Measurements from ENCODE around the gene AQP12A. TPM values are rescaled to one million over a fixed set of nuclear protein-coding genes. Genes with fewer than 3 reads are reported as not detected.
A peak's percentile ranks its signal among the peaks of the same experiment; 100 is the strongest.

Gene AQP12A
- total and polyA plus RNA-seq, 3 experiments from 2014 or later = not detected

- Histone ChIP-seq H3K27ac (ENCODE audit: low read depth, low read length) (no peak overlapping the region), H3K27me3 (ENCODE audit: insufficient read depth, low read length, poor library complexity, severe bottlenecking) (no peaks in the 10 kb centered on the region), H3K36me3 (ENCODE audit: insufficient read depth, low read length) (no peaks in the 10 kb centered on the region), H3K4me3 (ENCODE audit: low read length) (no peak overlapping the region), H3K4me1 (ENCODE audit: insufficient read depth, low read length) (no peaks in the 10 kb centered on the region), H3K9me3 (ENCODE audit: low read length) (no peaks in the 10 kb centered on the region)
- Mint-ChIP-seq H3K36me3 (no peaks in the 10 kb centered on the region), H3K27me3 (peaks cover 0 to 11% of the 10 kb centered on the region in 2 donors), H3K9me3 (no peaks in the 10 kb centered on the region), H3K27ac (no peak overlapping the region), H3K4me1 (no peaks in the 10 kb centered on the region), H3K4me3 (peak overlapping the region in 1 of 7 donors; percentile 19)
- ChIA-PET CTCF (no interaction called here), POLR2A (no interaction called here)
- DNase-seq = no peak
Observed at GRCh38 chr2:240723851-240724250, 32.2 kb downstream of the AQP12A start.

DNA sequence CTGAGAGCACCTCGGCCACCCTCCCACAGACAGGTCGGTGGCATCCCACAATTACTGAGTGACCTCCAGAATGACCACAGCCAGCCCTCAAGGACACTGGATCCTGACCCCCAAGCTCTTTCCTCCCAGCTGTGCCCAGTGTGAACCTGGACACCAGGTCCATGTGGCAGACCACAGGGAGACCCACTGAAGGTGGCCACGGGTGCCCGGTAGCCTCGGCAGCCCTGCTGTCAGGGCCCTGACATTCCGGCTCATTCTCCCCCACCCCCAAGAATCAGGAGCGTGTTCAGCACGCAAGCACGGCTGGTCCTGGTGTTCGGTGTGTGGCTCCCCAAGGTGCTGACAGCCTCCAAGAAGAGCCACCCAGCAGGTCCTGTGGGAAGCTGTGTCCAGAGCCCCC lies 32.8 kb downstream of the AQP12A start:
- no peaks in the 10 kb centered on the region for H3K4me1 Mint-ChIP-seq
- H3K9me3 Mint-ChIP-seq = no peaks in the 10 kb centered on the region
- Histone ChIP-seq H3K27ac (ENCODE audit: low read depth, low read length) (no peak overlapping the region), H3K27me3 (ENCODE audit: insufficient read depth, low read length, poor library complexity, severe bottlenecking) (no peaks in the 10 kb centered on the region), H3K4me1 (ENCODE audit: insufficient read depth, low read length) (no peaks in the 10 kb centered on the region), H3K36me3 (ENCODE audit: insufficient read depth, low read length) (no peaks in the 10 kb centered on the region), H3K4me3 (ENCODE audit: low read length) (no peak overlapping the region), H3K9me3 (ENCODE audit: low read length) (no peaks in the 10 kb centered on the region)
- ChIA-PET CTCF (no interaction called here), POLR2A (no interaction called here)
- H3K4me3 Mint-ChIP-seq = no peak overlapping the region
- no peak for DNase-seq
- peaks cover 0 to 14% of the 10 kb centered on the region in 2 donors for H3K27me3 Mint-ChIP-seq
- no peak overlapping the region for H3K27ac Mint-ChIP-seq
- no peaks in the 10 kb centered on the region for H3K36me3 Mint-ChIP-seq

DNA sequence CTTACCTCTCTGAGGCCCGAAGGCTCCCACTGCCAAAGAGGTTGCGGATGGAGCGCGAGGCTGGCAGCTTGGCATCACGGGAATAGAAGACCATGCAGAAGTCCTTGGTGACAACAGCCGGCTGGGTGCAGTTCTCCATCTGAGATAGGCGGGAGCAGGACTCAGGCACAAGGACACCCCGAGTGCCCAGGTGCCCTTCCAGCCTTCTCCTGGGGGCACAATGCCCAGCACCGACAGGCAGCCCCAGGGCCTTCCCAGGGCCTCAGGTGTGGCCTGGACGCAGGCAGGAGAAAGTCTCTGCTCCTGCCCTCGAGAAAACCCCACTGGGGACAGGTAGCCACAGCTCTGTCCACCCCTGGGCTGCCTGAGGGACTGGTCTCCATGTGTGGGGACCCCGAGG lies 33.6 kb downstream of the AQP12A start:
- Mint-ChIP-seq H3K27ac (no peak overlapping the region), H3K4me1 (no peaks in the 10 kb centered on the region), H3K4me3 (no peak overlapping the region), H3K27me3 (peaks cover 0 to 17% of the 10 kb centered on the region in 2 donors), H3K9me3 (no peaks in the 10 kb centered on the region), H3K36me3 (no peaks in the 10 kb centered on the region)
- no peak overlapping the region for H3K27ac ChIP-seq (ENCODE audit: low read depth, low read length)
- H3K4me3 ChIP-seq (ENCODE audit: low read length) = no peak overlapping the region
- ChIA-PET CTCF (no interaction called here), POLR2A (no interaction called here)
- DNase-seq = no peak
- H3K4me1 ChIP-seq (ENCODE audit: insufficient read depth, low read length) = no peaks in the 10 kb centered on the region
- no peaks in the 10 kb centered on the region for H3K36me3 ChIP-seq (ENCODE audit: insufficient read depth, low read length)
- no peaks in the 10 kb centered on the region for H3K9me3 ChIP-seq (ENCODE audit: low read length)
- H3K27me3 ChIP-seq (ENCODE audit: insufficient read depth, low read length, poor library complexity, severe bottlenecking) = no peaks in the 10 kb centered on the region

DNA sequence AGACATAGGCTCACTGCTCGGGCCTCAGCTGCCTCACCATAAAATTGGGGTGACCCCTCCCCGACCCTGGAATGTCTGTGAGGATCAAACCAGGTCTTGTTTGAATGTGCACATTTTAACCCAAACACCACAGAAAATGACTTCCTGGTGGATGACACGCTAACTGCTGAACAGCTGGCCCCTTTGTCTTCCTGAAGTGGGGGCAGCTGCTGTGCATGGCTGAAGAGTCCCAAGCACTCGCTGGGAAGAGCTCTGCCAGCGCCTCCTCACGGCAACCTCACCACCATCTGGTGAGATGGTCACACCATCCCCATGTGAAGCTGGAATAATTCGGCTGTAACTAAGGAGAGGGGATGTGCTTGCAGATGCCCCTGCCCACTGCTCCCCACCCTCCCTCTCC lies 34.0 kb downstream of the AQP12A start:
- no peak overlapping the region for H3K4me3 ChIP-seq (ENCODE audit: low read length)
- Mint-ChIP-seq H3K27ac (no peak overlapping the region), H3K27me3 (peaks cover 2 to 17% of the 10 kb centered on the region in 2 donors), H3K36me3 (no peaks in the 10 kb centered on the region), H3K4me3 (no peak overlapping the region), H3K4me1 (no peaks in the 10 kb centered on the region), H3K9me3 (no peaks in the 10 kb centered on the region)
- no peak for DNase-seq
- ChIA-PET POLR2A (no interaction called here), CTCF (no interaction called here)
- no peak overlapping the region for H3K27ac ChIP-seq (ENCODE audit: low read depth, low read length)
- H3K9me3 ChIP-seq (ENCODE audit: low read length) = no peaks in the 10 kb centered on the region
- H3K27me3 ChIP-seq (ENCODE audit: insufficient read depth, low read length, poor library complexity, severe bottlenecking) = no peaks in the 10 kb centered on the region
- no peaks in the 10 kb centered on the region for H3K36me3 ChIP-seq (ENCODE audit: insufficient read depth, low read length)
- no peaks in the 10 kb centered on the region for H3K4me1 ChIP-seq (ENCODE audit: insufficient read depth, low read length)

GRCh38 chr2:240726876-240727275 lies 35.2 kb downstream of the AQP12A start:
- no peaks in the 10 kb centered on the region for H3K4me1 ChIP-seq (ENCODE audit: insufficient read depth, low read length)
- POLR2A ChIA-PET = no interaction called here

GRCh38 chr2:240727439-240727838 lies 35.8 kb downstream of the AQP12A start:
- CTCF ChIA-PET = no interaction called here
- Mint-ChIP-seq H3K9me3 (no peaks in the 10 kb centered on the region), H3K36me3 (no peaks in the 10 kb centered on the region), H3K27ac (no peak overlapping the region), H3K27me3 (peaks cover 2 to 17% of the 10 kb centered on the region in 2 donors), H3K4me1 (no peaks in the 10 kb centered on the region), H3K4me3 (no peak overlapping the region)
- no peaks in the 10 kb centered on the region for H3K4me1 ChIP-seq (ENCODE audit: insufficient read depth, low read length)
- no peak overlapping the region for H3K4me3 ChIP-seq (ENCODE audit: low read length)
- H3K27ac ChIP-seq (ENCODE audit: low read depth, low read length) = no peak overlapping the region
- H3K36me3 ChIP-seq (ENCODE audit: insufficient read depth, low read length) = no peaks in the 10 kb centered on the region
- no peak for DNase-seq
- POLR2A ChIA-PET = no interaction called here
- H3K27me3 ChIP-seq (ENCODE audit: insufficient read depth, low read length, poor library complexity, severe bottlenecking) = no peaks in the 10 kb centered on the region
- no peaks in the 10 kb centered on the region for H3K9me3 ChIP-seq (ENCODE audit: low read length)

More at GRCh38 chr2:240726876-240727275, 35.2 kb downstream of the AQP12A start:
- Mint-ChIP-seq H3K27me3 (peaks cover 2 to 17% of the 10 kb centered on the region in 2 donors), H3K9me3 (no peaks in the 10 kb centered on the region), H3K27ac (no peak overlapping the region), H3K4me3 (no peak overlapping the region), H3K4me1 (no peaks in the 10 kb centered on the region), H3K36me3 (no peaks in the 10 kb centered on the region)
- no peaks in the 10 kb centered on the region for H3K9me3 ChIP-seq (ENCODE audit: low read length)
- no peaks in the 10 kb centered on the region for H3K36me3 ChIP-seq (ENCODE audit: insufficient read depth, low read length)
- H3K4me3 ChIP-seq (ENCODE audit: low read length) = no peak overlapping the region
- no peak for DNase-seq
- H3K27me3 ChIP-seq (ENCODE audit: insufficient read depth, low read length, poor library complexity, severe bottlenecking) = no peaks in the 10 kb centered on the region
- no peak overlapping the region for H3K27ac ChIP-seq (ENCODE audit: low read depth, low read length)
- CTCF ChIA-PET = no interaction called here

DNA sequence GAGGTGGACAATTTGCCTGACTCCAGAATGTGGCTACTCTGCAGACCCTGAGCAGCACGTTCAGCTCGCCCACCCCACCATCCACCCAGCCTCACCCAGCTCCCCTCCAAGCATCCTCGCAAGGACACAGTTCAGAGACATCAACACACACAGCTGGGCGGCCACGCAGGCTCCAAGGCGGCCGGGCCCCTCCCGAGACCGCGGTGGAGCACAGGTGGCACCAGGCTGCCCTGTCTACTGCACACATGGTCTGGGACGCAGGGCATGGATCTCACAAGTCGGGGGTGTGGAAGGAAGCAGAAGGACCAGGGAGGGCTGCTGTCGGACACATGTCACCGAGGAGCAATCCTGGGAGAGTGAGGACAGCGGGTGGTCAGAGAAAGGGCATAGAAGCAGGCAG lies 36.2 kb downstream of the AQP12A start:
- Mint-ChIP-seq H3K36me3 (no peaks in the 10 kb centered on the region), H3K4me3 (no peak overlapping the region), H3K27ac (no peak overlapping the region), H3K4me1 (no peaks in the 10 kb centered on the region), H3K27me3 (peaks cover 2 to 17% of the 10 kb centered on the region in 2 donors), H3K9me3 (no peaks in the 10 kb centered on the region)
- Histone ChIP-seq H3K27ac (ENCODE audit: low read depth, low read length) (no peak overlapping the region), H3K4me1 (ENCODE audit: insufficient read depth, low read length) (no peaks in the 10 kb centered on the region), H3K4me3 (ENCODE audit: low read length) (no peak overlapping the region), H3K36me3 (ENCODE audit: insufficient read depth, low read length) (no peaks in the 10 kb centered on the region), H3K27me3 (ENCODE audit: insufficient read depth, low read length, poor library complexity, severe bottlenecking) (no peaks in the 10 kb centered on the region), H3K9me3 (ENCODE audit: low read length) (no peaks in the 10 kb centered on the region)
- POLR2A ChIA-PET = no interaction called here
- no peak for DNase-seq
- CTCF ChIA-PET = no interaction called here

DNA sequence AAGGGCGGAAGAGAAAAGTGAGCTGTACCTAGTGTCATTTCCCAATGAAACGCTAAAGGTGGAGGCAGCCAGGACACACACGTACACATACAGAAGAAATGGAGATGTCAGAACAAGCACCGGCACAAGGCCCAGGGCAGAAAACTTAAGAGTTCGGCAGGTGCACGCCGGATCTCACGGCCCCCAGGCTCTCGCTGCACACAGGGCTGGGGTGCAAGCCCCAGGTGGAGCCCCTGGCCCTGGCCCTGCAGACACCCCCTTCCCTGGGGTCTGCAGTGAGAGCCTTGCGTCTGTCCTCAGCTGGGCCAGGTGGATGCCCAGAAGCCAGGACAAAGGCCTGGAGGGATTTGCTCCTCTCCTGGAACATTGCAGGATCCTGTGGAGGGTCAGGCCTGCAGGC lies 36.7 kb downstream of the AQP12A start:
- ChIA-PET POLR2A (no interaction called here), CTCF (no interaction called here)

DNA sequence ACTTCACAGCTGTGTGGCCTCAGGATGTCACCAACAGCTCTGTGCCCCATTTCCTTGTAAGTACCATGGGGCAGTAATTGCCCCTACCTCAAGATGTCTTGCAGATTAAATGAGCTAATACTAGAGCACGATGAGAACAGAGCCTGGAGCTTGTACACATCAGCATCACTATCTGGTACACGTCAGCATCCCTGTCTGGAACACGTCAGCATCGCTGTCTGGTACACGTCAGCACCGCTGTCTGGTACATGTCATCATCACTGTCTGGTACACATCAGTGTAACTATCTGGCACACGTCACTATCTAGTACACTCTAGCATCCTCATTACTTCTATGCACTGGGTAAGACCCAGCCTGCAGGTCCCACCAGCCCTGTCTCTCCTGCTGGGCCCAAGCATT lies 37.2 kb downstream of the AQP12A start:
- H3K27ac Mint-ChIP-seq = no peak overlapping the region
- peaks cover 2 to 17% of the 10 kb centered on the region in 2 donors for H3K27me3 Mint-ChIP-seq
- no peaks in the 10 kb centered on the region for H3K4me1 Mint-ChIP-seq
- H3K36me3 Mint-ChIP-seq = no peaks in the 10 kb centered on the region
- no peaks in the 10 kb centered on the region for H3K9me3 Mint-ChIP-seq
- DNase-seq = no peak
- no peak overlapping the region for H3K4me3 Mint-ChIP-seq
- ChIA-PET CTCF (no interaction called here), POLR2A (no interaction called here)
- Histone ChIP-seq H3K9me3 (ENCODE audit: low read length) (no peaks in the 10 kb centered on the region), H3K4me3 (ENCODE audit: low read length) (no peak overlapping the region), H3K36me3 (ENCODE audit: insufficient read depth, low read length) (no peaks in the 10 kb centered on the region), H3K27ac (ENCODE audit: low read depth, low read length) (no peak overlapping the region), H3K27me3 (ENCODE audit: insufficient read depth, low read length, poor library complexity, severe bottlenecking) (no peaks in the 10 kb centered on the region), H3K4me1 (ENCODE audit: insufficient read depth, low read length) (no peaks in the 10 kb centered on the region)

More for the DNA sequence above, 36.7 kb downstream of the AQP12A start:
- Mint-ChIP-seq H3K36me3 (no peaks in the 10 kb centered on the region), H3K27ac (no peak overlapping the region), H3K4me1 (no peaks in the 10 kb centered on the region), H3K27me3 (peaks cover 2 to 17% of the 10 kb centered on the region in 2 donors), H3K4me3 (no peak overlapping the region), H3K9me3 (no peaks in the 10 kb centered on the region)
- Histone ChIP-seq H3K36me3 (ENCODE audit: insufficient read depth, low read length) (no peaks in the 10 kb centered on the region), H3K27ac (ENCODE audit: low read depth, low read length) (no peak overlapping the region), H3K9me3 (ENCODE audit: low read length) (no peaks in the 10 kb centered on the region), H3K4me1 (ENCODE audit: insufficient read depth, low read length) (no peaks in the 10 kb centered on the region), H3K4me3 (ENCODE audit: low read length) (no peak overlapping the region), H3K27me3 (ENCODE audit: insufficient read depth, low read length, poor library complexity, severe bottlenecking) (no peaks in the 10 kb centered on the region)
- DNase-seq = no peak
